PC-9 (cell line): ENCODE measurements around the gene SOS1. TPM values are rescaled to one million over a fixed set of nuclear protein-coding genes. Genes with fewer than 3 reads are reported as not detected.

Experiments
- BruUV-seq: library from RNA; stranded (reverse); fragments of 400-500 nt; replicated peaks from 2 replicates; lab custom pipeline; 2021; lab: Mats Ljungman, UMichigan
- CTCF ChIA-PET: fragments of 300-600 bp; sonication (Branson Sonifier 250); formaldehyde crosslinking; loops from one replicate; lab custom pipeline; 2022; ENCODE audit warnings: antibody characterized with exemption; lab: Charles Lee
- POLR2A ChIA-PET: fragments of 300-600 bp; sonication (Branson Sonifier 250); formaldehyde crosslinking; loops from one replicate; lab custom pipeline; 2022; ENCODE audit warnings: antibody characterized with exemption; ENCODE audit not compliant: unreplicated experiment; lab: Charles Lee
- DNase-seq, 2 experiments: peaks; one replicate each; pipeline versions ENCODE4 v3.0.0 to v3.0.0-alpha.2; 2015 to 2022; ENCODE audit warnings: mixed read lengths in 1 of 2
- H2AFZ ChIP-seq: fragments of 200-600 bp; sonication (generic); 2 replicates; pipeline ENCODE4 v1.8.1; 2017; ENCODE audit warnings: antibody characterized with exemption
- H3F3A ChIP-seq: fragments of 200-600 bp; sonication (generic); 2 replicates; pipeline ENCODE4 v1.8.1; 2017; ENCODE audit warnings: antibody characterized with exemption, mild to moderate bottlenecking, low read depth; ENCODE audit not compliant: insufficient read depth
- H3K27ac ChIP-seq: fragments of 200-600 bp; sonication (generic); 2 replicates; pipeline ENCODE4 v1.6.1; 2016; ENCODE audit warnings: mixed run types
- H3K27me3 ChIP-seq: fragments of 200-600 bp; sonication (generic); 2 replicates; pipeline ENCODE4 v1.6.1; 2016; ENCODE audit warnings: low read depth, mixed run types; ENCODE audit not compliant: insufficient read depth
- H3K36me3 ChIP-seq: fragments of 200-600 bp; sonication (generic); 2 replicates; pipeline ENCODE4 v1.6.1; 2016; ENCODE audit warnings: low read depth, mixed run types
- H3K4me1 ChIP-seq: fragments of 200-600 bp; sonication (generic); replicated peaks from 2 replicates; pipeline ENCODE4 v1.6.1; 2016; ENCODE audit warnings: mixed run types; ENCODE audit not compliant: insufficient read depth
- H3K4me2 ChIP-seq: fragments of 200-600 bp; sonication (generic); 2 replicates; pipeline ENCODE4 v1.6.1; 2017; ENCODE audit warnings: mixed run types
- H3K4me3 ChIP-seq: fragments of 200-600 bp; sonication (generic); 2 replicates; pipeline ENCODE4 v1.6.1; 2016; ENCODE audit warnings: mixed run types
- H3K79me2 ChIP-seq: fragments of 200-600 bp; sonication (generic); 2 replicates; pipeline ENCODE4 v1.6.1; 2017; ENCODE audit warnings: low read depth, mixed run types
- H3K9me2 ChIP-seq: fragments of 200-600 bp; sonication (generic); 2 replicates; pipeline ENCODE4 v1.8.1; 2017; ENCODE audit warnings: mild to moderate bottlenecking; ENCODE audit not compliant: insufficient read depth
- H3K9me3 ChIP-seq: fragments of 200-600 bp; sonication (generic); 2 replicates; pipeline ENCODE4 v1.8.1; 2016; ENCODE audit warnings: low read depth; ENCODE audit not compliant: insufficient read depth
- H4K20me1 ChIP-seq: fragments of 200-600 bp; sonication (generic); 2 replicates; pipeline ENCODE4 v1.8.1; 2017; ENCODE audit not compliant: insufficient read depth
- CTCF ChIP-seq: fragments of 200-600 bp; sonication (generic); conservative IDR thresholded peaks from 2 replicates; pipeline ENCODE4 v1.6.1; 2017; ENCODE audit warnings: mixed run types, antibody characterized with exemption, mild to moderate bottlenecking, moderate library complexity
- EZH2 ChIP-seq: fragments of 200-600 bp; sonication (generic); IDR thresholded peaks from 2 replicates; pipeline ENCODE4 v1.8.0; 2017; ENCODE audit warnings: antibody characterized with exemption, low read depth
- intact Hi-C: fragments of 100-400 bp; cut with micrococcal nuclease; formaldehyde crosslinking; loops from one replicate; pipeline ENCODE4 v1.10.0; 2022; ENCODE audit not compliant: unreplicated experiment
- total RNA-seq: library from RNA; stranded (reverse); gene quantifications from 2 replicates; pipeline ENCODE4 v1.2.3, GENCODE V29; 2021

Gene SOS1
- total RNA-seq, 1 experiment from 2014 or later, result 34.7 TPM

- H3K4me3 ChIP-seq, result peak overlapping the region; percentile 83
- H3K9me3 ChIP-seq, result no peaks in the 10 kb centered on the region
- H4K20me1 ChIP-seq, result peaks cover 3% of the 10 kb centered on the region; the same call in 1 of the 2 replicates
- H3K79me2 ChIP-seq, result peaks cover 28% of the 10 kb centered on the region
- no TSS peak for BruUV-seq
- TF ChIP-seq EZH2, result no peak
- TF ChIP-seq CTCF, result peak; percentile 63
- POLR2A ChIA-PET, result interaction anchor here (0.6 to 0.9 kb wide), 4 partner anchors 105 to 177 kb away, joined by 3 to 5 read pairs (median 4); no protein-coding TSS in a partner anchor
- H3K27me3 ChIP-seq, result no peaks in the 10 kb centered on the region
- intact Hi-C loops, result loop anchor here (1.0 kb wide), 2 partner anchors 56 to 104 kb away; no protein-coding TSS in a partner anchor
- H3K36me3 ChIP-seq, result no peaks in the 10 kb centered on the region
- H3K4me1 ChIP-seq, result peaks cover 29% of the 10 kb centered on the region
- H3K9me2 ChIP-seq, result no peaks in the 10 kb centered on the region
- peak; percentile 90 to 94 for DNase-seq
- H3K27ac ChIP-seq, result peak overlapping the region; percentile 52
- peaks cover 33% of the 10 kb centered on the region for H3F3A ChIP-seq
- H2AFZ ChIP-seq, result peak overlapping the region; percentile 99
- CTCF ChIA-PET, result interaction anchor here (0.7 to 1.1 kb wide), 2 partner anchors 177 to 967 kb away, joined by 3 to 5 read pairs; no protein-coding TSS in a partner anchor
- peak overlapping the region; percentile 90 for H3K4me2 ChIP-seq
Observed at GRCh38 chr2:39124000-39124745, 3.3 kb upstream of the SOS1 start.

GRCh38 chr2:39123436-39123999 lies 2.7 kb upstream of the SOS1 start:
- TSS peak; percentile 35 for BruUV-seq
- Histone ChIP-seq H3K79me2 (peaks cover 35% of the 10 kb centered on the region), H3K36me3 (no peaks in the 10 kb centered on the region), H3K27me3 (no peaks in the 10 kb centered on the region), H3K4me2 (peak overlapping the region; percentile 90), H3K9me2 (no peaks in the 10 kb centered on the region), H4K20me1 (peaks cover 8% of the 10 kb centered on the region; the same call in 1 of the 2 replicates), H3K4me1 (peaks cover 33% of the 10 kb centered on the region), H3K9me3 (no peaks in the 10 kb centered on the region), H2AFZ (peak overlapping the region; percentile 99), H3K27ac (peak overlapping the region; percentile 52), H3K4me3 (peak overlapping the region; percentile 83), H3F3A (peaks cover 33% of the 10 kb centered on the region)
- ChIA-PET POLR2A (interaction anchor here (0.6 kb wide), 1 partner anchor 176 kb away, joined by 3 read pairs; no protein-coding TSS in a partner anchor), CTCF (interaction anchor here (1.1 kb wide), 1 partner anchor 176 kb away, joined by 5 read pairs; no protein-coding TSS in a partner anchor)
- DNase-seq, result no peak
- TF ChIP-seq EZH2, result no peak
- TF ChIP-seq CTCF, result no peak
- intact Hi-C loops, result no loop called here

- intact Hi-C loops, result no loop called here
- H3K9me2 ChIP-seq, result no peaks in the 10 kb centered on the region
- BruUV-seq, result TSS peak; percentile 91
- TF ChIP-seq EZH2 (no peak), CTCF (no peak)
- ChIA-PET POLR2A (interaction anchor here (0.6 to 1.0 kb wide), 2 partner anchors 108 to 174 kb away, joined by 5 to 9 read pairs; no protein-coding TSS in a partner anchor), CTCF (interaction anchor here (0.7 kb wide), 1 partner anchor 609 kb away, joined by 5 read pairs; no protein-coding TSS in a partner anchor)
- no peaks in the 10 kb centered on the region for H3K36me3 ChIP-seq
- H3F3A ChIP-seq, result peaks cover 33% of the 10 kb centered on the region
- H3K27ac ChIP-seq, result peak overlapping the region; percentile 86
- peak overlapping the region; percentile 95 for H2AFZ ChIP-seq
- H3K4me2 ChIP-seq, result peak overlapping the region; percentile 90
- no peak for DNase-seq
- peaks cover 45% of the 10 kb centered on the region for H3K4me1 ChIP-seq
- no peaks in the 10 kb centered on the region for H3K9me3 ChIP-seq
- peak overlapping the region; percentile 81 for H3K4me3 ChIP-seq
- H3K79me2 ChIP-seq, result peaks cover 54% of the 10 kb centered on the region
- H3K27me3 ChIP-seq, result no peaks in the 10 kb centered on the region
- H4K20me1 ChIP-seq, result peaks cover 27% of the 10 kb centered on the region; the same call in 1 of the 2 replicates
Observed at GRCh38 chr2:39121523-39122063, 742 bp upstream of the SOS1 start.
